ENCODE measurements around the gene ZMIZ1.

The ZMIZ1 gene

DNA sequence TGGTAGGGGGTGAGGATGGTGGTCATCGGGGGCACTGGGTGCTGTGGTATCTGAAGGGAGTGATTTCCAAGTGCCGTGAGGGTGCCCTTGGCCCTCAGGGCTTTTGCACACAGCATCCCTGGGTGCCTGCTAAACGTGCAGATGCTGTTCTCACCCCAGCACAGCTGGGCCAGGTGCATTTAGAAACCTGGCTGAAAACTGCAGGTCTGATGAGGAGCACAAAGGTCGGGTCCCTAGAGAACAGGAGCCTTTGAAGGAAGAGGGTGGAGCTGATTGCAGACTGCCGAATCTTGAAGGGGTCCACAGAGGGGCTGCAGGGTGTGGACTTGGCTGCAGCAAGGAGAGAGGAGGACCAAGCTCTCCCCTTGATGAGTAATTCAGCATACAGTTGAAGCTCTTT is 32.0 kb downstream of the ZMIZ1 start:
- DNase-seq: no peak

DNA sequence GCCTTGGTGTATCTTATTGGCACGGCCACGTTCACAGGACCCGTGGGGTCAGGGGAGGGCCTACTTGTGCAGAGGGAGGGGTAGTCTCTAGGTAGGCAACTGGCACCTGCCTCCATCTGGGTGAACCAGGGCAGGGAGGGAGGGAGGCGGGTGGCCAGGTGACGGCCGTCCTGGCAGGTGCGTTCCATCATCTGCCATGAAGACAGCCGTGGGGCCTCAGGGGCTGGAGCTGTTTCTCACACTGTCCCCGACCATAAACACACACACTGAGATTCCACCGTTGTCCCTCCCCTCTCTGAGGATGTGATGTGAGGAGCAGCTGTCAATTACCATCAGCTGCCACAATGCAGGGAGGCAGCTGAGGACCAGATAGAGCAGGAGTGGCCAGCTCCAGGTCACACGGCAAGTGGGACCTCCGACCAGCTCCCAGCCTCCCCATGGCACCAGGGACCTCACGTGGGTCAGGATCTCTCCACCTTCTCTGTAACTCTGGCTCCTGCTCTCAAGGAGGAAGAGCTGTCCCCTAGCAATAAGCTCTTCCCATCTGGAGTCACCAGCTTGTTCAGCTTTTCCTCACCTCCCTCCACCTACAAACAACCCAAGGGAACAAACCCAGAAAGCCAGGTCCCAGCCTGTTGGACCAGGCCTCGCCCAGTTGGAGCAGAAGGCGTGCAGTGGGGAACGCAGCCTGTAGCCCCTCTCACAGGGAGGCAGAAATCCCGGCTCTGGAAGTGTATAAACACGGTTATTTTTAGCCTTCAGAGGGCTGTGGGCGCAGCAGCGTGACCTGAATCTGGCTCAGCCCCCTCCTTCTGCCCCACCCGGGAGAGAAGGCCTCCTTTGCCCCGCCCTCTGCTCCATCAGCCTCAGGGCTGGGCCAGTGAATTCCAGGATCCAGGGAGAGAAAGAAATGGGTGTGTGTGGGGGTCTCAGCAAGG is 33.1 kb downstream of the ZMIZ1 start:
- DNase-seq: peak; percentile 10 to 39

DNA sequence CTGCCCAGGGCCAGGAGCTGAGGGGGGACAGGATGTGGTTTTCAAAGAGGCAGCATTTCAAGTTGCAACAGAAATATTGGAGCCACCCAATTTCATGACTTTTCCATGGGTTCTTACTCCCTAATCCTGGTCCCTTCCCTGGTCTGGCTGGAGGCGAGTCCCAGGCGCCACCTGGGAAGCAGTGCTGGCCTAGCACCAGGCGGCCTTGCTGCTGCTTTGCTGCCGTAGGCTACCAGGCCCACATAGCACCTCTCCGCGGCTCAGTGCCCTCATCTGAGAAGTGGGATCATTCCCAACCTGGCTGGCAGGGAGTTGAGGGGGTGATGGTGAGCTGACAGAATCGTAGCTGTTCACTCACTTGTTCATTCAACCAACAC is 33.7 kb downstream of the ZMIZ1 start:
- no peak for DNase-seq

DNA sequence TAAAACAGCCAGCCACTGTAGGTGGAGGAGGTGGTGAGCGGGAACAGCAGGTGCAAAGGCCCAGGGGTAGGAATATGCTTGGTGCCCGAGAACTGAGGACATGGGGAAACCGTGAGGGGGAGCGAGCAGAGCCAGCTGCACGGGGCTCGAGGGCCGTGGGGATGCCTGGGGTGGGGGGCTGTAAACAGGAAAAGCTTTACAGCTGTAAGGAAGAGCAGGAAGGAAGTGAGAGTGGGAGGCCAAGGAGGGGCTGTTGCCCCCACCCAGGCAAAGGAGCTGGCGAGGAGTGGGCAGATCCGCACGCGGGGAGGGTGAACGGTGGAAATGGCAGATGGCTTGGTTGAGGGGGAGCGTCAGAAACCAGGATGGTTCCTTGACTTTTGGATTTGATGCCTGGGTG is 34.4 kb downstream of the ZMIZ1 start:
- DNase-seq: no peak

DNA sequence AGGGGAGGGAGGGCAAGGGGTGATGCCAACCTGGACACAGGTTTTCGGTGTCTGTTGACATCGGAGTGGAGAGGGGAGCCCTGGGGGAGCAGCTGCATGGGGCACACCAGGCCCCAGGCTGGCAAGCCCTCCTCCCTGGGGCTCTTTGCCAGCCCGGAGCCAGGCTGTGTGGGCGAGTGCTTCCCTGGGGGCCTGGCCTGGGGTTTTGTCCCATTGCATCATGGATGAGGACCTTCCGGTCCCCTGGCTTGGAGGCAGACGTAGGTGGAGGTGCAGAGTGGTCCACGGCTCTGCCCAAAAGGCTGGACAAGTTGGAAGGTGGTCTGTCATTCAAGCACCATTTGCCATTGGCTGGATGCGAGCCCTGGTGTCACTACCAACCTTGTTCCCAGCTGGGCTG is 34.8 kb downstream of the ZMIZ1 start:
- DNase-seq: no peak

DNA sequence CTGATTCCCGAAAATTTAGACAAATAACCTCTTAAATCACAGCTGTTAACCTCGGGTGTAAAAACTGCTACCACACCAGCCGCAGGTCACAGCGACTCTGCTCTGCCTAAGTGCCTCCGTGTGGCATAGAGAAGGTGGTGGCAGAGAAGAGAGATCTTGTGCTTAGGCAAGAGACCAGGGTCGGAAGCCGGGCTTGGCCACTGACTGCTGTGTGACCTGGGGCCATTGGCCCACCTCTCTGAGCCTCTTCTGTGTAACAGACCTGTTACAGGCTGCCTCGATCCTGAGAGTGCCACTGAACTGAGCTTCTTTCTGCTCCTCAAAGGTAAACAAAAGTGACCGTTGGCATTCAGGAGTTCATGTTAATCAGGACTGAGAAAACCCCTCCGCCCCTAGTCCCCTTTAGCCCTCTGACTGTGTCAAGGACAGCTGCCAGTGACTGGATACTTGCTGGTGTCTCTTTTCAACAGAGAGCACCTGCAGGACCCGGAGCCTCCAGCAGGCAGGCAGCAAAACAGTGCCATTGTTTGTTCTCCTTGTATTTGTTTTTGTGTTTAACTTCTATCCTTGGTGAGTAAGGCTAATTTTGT is 36.5 kb downstream of the ZMIZ1 start:
- no peak for DNase-seq

DNA sequence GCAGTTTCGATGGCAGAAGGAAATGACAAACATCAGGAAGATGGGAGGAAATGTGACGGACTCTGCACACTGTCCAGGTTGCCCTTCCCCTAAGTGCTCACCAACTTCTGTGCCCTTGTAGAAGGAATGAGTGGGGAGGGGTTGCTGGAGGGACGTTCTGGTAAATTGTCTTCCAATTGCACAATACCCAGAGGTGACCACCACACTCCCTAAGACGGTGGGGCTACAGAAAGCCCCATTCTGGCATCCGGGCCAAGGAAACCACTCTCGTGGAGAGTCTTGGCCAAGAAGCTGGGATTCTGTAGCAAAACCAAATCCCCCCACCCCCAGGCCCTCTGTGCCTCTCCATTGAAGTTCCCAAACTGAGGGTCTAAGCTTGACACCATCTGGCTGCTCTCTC is 37.1 kb downstream of the ZMIZ1 start:
- no peak for DNase-seq

DNA sequence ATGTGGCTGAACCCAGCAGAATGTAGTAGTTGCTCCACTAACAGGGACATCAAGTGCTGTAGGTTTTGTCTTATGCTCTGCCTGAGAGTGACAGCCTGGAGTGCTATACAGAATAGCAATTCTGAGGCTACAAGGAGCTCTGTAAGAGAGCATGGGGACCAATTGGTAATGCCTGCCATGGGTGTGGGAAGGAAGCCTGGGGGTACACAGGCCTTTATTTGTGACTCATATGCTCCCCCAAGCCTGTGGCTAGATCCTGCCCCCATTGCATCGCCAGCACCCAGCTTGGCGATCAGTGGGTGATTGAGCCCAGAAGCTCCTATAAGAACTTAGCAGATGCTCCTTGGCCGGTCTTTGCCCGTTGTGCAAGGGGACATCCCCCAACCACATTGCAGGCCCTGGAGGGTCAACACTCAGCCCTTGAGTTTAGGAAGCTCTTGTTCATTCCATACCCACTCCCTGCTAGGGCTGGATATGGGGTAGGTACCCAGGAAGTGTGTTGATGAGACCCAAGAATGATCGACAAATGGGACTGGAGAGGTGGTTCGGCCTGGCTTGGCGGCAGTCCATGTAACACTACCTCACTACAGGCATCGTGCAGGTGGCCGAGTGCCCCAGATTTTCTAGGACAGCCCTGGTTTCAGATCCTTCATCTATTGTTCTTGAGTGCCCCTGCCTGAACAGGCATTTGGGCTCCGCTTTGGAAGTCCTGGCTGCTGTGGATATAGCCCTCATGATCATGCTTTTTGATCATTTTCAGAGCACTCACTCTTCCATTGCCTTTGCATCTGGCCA is 37.7 kb downstream of the ZMIZ1 start:
- DNase-seq: no peak

DNA sequence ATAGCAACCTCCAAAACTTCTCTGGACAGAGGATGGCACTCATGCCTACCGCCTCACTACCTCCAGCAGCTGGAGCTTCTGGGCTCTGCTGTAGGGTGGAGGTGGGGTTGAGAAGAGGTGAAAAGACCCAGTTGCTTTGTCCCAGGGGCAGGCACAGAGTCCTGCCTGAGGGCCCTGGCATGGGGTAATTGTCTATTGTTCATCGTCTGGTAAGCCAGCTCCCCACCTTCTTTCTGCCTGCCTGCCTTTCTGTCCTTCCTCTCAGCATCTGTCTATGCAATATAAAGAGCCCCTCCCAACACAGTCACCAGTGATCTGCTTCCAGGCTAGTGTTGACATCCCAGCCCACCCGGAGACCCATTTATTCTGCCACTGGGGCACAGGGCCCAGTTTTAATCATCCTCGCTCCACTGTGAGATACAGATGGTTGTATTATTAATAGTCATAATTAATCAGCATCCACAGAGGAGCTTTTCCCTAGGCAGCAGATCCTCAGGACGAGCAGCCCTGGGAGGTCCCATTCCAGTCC is 39.0 kb downstream of the ZMIZ1 start:
- no peak for DNase-seq

DNA sequence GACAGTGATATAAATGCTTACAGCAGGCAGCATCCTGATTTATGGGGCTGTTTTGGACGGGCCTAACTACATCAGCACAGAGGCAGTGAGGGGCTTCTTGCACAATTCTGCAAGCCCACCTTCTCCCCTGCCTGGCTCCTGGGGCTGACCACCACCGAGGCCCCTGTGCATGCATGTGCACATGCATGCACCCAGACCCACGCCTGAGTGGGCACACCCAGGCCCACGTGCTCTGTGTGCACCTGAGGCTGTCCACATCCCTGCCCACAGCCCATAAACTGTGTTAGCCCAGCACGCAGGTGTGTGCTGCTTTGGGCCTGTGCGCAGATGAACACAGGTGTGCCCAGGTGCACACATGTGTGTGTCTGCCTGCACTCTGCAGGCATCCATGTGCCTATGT is 40.0 kb downstream of the ZMIZ1 start:
- DNase-seq: no peak

DNA sequence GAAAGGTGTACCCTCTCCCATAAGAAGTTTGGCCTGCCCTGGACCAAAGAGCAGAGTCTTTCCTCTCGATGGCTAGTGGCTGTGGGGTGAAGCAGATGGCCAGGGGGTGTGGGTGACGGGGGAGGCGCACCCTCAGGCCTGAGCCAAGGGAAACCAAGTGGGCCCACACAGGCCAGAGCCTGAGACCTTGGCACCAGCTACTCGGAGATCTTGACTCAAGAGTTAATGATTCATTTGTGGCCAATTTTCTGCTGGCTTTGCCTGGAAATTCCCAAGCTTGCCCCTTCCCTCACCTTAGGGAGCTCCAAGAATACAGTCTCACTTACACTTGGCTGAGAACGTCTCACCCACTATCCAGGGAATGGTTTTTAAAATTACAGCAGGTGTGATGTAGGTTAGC is 42.7 kb downstream of the ZMIZ1 start:
- DNase-seq: no peak

DNA sequence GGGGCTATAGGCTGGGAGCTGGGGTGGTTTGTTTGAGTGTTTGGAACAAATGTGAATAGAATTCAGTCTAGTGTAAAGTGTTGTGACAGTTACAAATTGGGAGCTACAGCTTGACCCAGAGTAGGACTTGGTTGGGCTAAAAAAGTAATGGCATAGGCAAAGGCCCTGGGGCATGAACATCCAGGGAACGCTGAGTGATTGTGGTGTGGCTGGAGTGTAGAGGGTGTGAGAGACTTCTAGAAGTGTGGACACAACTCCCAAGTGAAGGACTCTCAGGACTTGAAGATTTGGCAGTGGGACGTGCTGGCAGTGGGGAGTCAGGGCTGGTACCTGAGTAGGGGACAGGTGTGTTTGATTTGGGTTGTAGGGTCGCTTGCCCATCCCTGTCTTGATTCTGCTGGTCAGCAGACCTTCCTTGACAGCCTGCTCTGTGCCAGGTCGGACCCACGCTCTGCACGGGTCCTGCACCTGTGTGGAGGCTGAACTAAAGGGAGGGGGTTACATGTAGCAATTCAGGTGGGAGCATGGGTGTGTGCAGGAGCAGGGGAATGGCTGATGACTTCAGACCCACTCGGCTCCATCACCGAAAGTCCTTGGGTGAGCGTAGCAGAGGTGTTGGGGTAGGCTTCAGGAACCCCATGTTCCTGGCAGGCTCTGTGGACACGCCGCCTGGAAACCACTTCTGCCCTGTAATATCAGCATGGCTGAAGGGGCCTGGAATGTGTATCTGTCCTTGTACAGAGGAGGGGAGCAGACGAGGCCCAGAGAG is 43.3 kb downstream of the ZMIZ1 start:
- DNase-seq: no peak

DNA sequence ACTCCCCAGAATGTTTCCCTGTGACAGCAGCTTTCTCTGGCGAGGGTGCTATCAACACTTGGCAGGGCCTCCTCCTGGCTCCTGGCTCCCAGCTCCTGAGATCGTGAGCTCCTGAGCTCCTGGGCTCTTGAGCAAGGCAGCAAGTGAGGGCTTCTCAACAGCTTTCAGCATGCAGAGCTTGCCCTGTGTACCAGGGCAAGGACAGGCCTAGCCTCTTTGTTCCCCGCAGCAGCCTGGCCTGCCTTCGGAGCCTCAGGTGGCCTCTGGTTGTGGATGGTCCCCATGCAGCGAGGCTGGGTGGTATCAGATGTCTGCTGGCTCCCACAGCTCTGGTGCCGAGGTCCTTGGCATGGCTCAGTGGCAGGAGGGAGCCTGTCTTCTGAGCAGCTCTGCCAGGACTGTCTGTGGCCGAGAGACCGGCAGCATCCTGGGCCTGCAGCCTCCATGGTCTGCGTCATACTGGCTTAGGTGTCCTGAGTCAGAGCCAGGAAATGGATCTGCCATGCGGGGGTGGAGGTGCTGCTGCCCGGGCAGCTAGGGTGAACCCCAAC is 44.2 kb downstream of the ZMIZ1 start:
- no peak for DNase-seq

DNA sequence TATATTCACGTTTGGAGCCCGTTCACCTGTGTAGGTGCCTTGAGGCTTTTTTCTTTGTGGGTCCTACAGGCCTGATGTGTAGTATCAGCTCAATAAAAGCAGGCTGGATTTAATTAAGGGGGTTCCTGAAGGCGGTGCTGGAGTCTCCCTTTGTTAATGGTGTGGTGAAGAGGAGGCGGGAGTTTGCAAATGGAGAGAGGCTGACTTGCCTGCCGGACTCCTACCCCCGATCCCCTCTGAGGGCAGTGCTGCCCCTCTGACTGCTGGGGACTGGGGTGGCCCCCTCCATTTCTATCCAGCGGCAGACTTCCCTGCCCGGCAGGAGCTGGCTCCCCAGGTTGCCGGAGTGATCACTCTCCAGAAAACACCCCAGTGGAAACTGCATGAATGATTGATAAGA is 45.1 kb downstream of the ZMIZ1 start:
- no peak for DNase-seq

DNA sequence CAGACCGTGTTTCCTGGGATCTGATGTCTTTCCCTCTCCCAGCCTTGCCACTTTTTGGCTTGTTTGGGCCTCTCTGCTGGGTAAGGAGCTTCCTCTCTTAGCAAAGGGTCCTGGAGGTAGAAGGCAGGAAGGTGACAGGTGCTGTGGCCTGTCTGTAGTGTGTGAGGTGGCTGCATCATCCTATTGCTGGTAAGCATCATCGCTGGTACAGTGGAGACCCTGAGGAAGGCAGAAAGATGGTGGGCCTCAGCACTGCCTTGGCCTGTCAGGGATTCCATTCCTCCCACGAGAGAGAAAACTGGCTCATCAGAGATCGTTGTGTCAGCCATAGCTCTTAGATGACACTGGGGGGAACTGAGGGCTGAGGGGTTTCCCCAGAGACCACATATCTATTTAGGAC is 46.5 kb downstream of the ZMIZ1 start:
- no peak for DNase-seq

DNA sequence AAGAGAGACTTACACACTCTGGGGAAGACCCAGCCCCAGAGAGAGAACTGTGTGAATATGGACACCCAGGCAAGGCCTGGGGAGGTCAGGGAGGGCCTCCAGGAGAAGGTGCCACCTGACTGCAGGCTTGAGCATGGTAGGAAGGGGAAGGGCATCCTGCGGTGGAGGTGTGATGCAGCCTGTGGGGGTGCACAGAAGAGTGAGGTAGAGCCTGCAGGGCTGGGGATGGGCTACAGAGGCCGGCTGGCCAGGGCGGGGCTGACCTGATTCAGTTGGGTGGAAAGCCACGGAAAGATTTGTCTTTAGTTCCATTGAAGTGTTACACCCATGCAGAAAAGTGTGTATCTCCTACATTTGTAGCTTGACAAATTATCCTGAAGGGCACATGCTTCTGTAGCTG is 47.6 kb downstream of the ZMIZ1 start:
- no peak for DNase-seq

DNA sequence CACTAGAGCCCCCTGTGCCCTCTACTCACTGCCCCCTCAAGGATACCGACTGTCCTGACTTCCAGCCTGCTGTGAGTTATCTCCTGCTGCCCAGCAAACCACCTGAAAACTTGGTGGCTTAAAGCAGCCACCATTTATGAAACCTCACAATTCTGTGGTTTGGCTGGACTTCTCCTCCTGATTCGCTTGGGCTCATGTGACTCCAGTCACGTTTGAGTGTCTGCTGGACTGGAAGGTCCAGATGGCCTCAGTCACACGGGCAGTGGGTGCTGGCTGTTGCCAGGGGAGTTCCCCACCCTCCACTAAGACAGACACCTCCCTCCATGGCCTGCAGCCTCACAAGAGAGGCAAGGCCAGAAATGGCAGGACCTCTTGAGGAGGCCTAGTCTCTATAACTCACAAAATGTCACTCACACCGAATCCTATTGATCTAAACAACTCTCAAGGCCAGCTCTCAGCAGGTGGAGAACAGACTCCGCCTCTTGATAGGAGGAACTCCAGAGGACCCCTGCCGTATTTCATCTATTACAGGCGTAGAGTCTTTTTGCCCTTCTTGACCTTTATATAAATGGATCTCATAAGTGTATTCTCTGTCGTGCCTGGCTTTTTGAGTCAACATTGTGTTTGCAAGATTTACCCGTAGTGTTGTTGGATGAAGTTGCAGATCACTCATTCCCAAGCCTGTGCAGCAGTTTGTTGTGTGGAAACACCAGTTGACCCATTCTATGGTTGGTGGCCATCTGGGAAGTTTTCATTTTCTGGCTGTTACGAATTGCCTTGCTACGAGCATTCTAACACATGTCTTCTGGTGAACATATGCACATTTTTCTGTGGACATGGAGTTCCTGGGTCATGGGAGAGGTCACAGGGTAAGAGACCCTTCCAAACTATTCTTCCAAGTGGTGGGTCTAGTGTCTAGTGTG is 48.3 kb downstream of the ZMIZ1 start:
- DNase-seq: peak in 1 of 2 experiments; percentile 19

DNA sequence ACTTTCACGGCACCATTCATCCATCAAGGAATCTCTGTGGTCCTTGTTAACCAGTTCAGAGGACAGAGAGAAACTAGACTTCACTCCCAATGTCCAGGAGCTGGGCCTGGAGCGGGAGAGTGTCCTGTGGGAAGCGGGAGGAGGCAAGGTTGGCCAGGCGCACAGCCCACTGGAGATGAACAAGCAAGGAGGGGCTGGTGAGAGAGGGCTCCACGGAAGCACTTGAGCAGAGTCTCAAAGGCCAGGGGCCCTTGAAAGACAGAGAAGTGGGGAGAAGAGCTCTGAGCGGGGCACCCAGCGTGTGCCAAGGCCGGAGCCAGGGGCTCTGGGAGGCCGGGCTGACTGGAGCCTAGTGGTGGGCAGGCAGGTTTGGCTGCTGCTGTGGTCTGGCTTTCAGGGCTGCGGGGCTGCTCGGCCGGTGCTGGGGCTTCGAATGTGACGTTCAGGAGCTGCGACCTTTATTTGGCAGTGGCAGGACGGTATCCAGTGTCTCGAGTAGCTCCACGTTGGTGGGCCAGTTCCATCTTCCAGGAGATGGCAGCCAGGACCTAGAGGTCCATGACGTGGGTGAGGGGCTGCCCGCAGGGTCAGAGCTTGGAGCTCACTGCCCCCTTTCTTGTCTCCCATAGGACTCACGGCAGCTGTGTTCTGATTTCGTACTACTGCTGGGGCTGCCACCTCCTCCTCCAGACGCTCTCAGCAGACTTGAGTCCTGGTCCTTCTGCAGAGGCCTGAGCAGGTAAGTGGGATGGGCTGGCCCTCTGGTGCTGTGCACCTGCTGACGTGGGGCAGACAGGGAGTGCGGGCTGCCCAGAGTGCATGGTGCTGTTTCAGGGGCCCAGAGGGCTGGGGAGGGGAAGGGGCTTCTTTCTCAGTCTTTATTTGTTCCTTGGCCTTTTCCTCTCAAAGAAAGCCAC is 49.8 kb downstream of the ZMIZ1 start:
- no peak for DNase-seq

DNA sequence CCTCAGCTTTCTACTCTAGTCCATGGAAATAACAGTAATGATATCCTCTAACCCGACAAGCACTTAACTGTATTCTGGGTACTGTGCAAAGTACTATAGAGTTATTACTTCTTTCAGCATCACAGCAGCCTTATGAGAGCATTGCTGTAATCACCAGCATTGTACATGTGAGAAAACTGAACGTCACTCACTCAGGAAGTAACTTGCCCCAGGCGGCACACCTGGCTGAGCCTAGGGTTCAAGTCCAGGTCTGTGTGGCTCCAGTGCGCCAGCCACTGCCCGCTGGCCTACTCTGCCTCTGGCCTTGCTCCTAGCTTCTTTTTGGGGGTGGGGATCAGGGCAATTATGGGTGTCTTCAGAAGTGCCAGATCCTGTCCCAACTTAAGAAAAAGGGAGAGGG is 50.5 kb downstream of the ZMIZ1 start:
- DNase-seq: no peak

DNA sequence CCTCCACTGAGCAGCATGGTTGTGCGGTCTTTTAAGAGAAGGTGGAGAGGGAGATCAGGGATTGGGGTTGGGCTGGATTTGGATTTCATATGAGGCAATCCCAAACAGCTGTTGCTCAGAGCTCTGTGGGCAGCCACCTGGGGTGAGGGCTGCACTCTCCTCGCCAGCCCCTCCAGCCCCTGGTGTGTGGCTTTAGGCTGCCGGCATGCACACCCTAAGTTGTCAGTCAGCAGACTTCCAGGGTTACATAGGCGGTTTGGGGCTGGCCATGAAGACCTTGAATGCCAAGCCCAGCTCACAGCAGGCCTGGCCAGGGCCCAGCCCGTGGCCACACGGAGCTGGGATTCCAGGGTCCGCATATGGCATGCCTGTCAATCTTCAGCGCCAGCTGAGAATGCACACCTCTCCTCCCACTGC is 54.8 kb downstream of the ZMIZ1 start:
- DNase-seq: no peak

All from NCI-H187 (cell line).